MM.1S (cell line): ENCODE data around the gene FMO3.

Experiments
- DNase-seq: peaks from one replicate; pipeline ENCODE4 v3.0.0-alpha.2; 2015
- H2AFZ ChIP-seq: fragments of 300-600 bp; sonication (generic); 2 replicates; pipeline ENCODE4 v1.6.0; 2016; ENCODE audit warnings: antibody characterized with exemption, low read length
- H3F3A ChIP-seq: fragments of 300-600 bp; sonication (generic); 2 replicates; pipeline ENCODE4 v1.6.1; 2016; ENCODE audit warnings: mild to moderate bottlenecking, antibody characterized with exemption, low read length, moderate library complexity, mixed read lengths; ENCODE audit not compliant: insufficient read depth
- H3K27ac ChIP-seq: fragments of 300-600 bp; sonication (generic); 2 replicates; pipeline ENCODE4 v1.5.1; 2016; ENCODE audit warnings: mild to moderate bottlenecking, low read length
- H3K27me3 ChIP-seq: fragments of 300-600 bp; sonication (generic); replicated peaks from 2 replicates; pipeline ENCODE4 v1.6.0; 2016; ENCODE audit warnings: low read length; ENCODE audit not compliant: insufficient read depth
- H3K36me3 ChIP-seq: fragments of 300-600 bp; sonication (generic); replicated peaks from 2 replicates; pipeline ENCODE4 v1.6.1; 2016; ENCODE audit warnings: mild to moderate bottlenecking, low read length, mixed read lengths; ENCODE audit not compliant: insufficient read depth
- H3K4me1 ChIP-seq: fragments of 300-600 bp; sonication (generic); 2 replicates; pipeline ENCODE4 v1.6.1; 2016; ENCODE audit warnings: low read length, mixed read lengths
- H3K4me2 ChIP-seq: fragments of 300-600 bp; sonication (generic); 2 replicates; pipeline ENCODE4 v1.6.0; 2016; ENCODE audit warnings: low read depth, low read length
- H3K4me3 ChIP-seq: fragments of 300-600 bp; sonication (generic); 2 replicates; pipeline ENCODE4 v1.5.1; 2016; ENCODE audit warnings: low read length, mixed read lengths
- H3K79me2 ChIP-seq: fragments of 300-600 bp; sonication (generic); 2 replicates; pipeline ENCODE4 v1.6.1; 2016; ENCODE audit warnings: mixed run types, low read length, mixed read lengths
- H3K9ac ChIP-seq: fragments of 300-600 bp; sonication (generic); 2 replicates; pipeline ENCODE4 v1.6.1; 2016; ENCODE audit warnings: low read length, mixed read lengths
- H3K9me2 ChIP-seq: fragments of 300-600 bp; sonication (generic); replicated peaks from 2 replicates; pipeline ENCODE4 v1.6.1; 2016; ENCODE audit warnings: mild to moderate bottlenecking, low read length, mixed read lengths; ENCODE audit not compliant: insufficient read depth
- H3K9me3 ChIP-seq: fragments of 300-600 bp; sonication (generic); replicated peaks from 2 replicates; pipeline ENCODE4 v1.6.1; 2016; ENCODE audit warnings: mild to moderate bottlenecking, low read length, mixed read lengths; ENCODE audit not compliant: insufficient read depth
- H4K20me1 ChIP-seq: fragments of 300-600 bp; sonication (generic); 2 replicates; pipeline ENCODE4 v1.6.1; 2016; ENCODE audit warnings: mild to moderate bottlenecking, low read length, moderate library complexity, mixed read lengths; ENCODE audit not compliant: insufficient read depth
- CTCF ChIP-seq: fragments of 300-600 bp; sonication (generic); IDR thresholded peaks from 2 replicates; pipeline ENCODE4 v1.5.1; 2016; ENCODE audit warnings: antibody characterized with exemption, low read length, mixed read lengths
- EZH2 ChIP-seq: fragments of 300-600 bp; sonication (generic); optimal IDR thresholded peaks from 2 replicates; pipeline ENCODE3; 2017; ENCODE audit warnings: low read depth, mild to moderate bottlenecking, antibody characterized with exemption, low read length, mixed read lengths
- EZH2phosphoT487 ChIP-seq: fragments of 300-600 bp; sonication (generic); IDR thresholded peaks from 2 replicates; pipeline ENCODE4 v1.6.1; 2018; ENCODE audit warnings: antibody characterized with exemption, low read length

Gene FMO3

DNA sequence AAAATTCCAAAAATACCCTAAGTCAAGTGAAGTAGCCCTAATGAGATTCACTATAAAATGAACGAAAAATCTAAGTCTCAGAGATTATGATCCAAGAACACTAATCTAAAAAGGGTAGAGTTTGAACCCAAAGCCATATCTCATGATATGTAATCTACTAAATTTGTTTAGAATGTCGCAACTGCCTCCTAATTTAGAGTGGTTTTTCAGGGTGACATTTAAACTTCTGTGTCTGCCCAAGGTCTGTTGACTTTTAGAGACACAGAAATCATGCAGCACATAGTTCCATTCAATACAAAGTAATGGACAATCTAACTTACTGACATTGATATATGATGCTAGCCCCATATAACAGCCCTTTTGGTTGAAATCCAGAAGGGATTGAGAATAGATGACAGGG is 28.9 kb downstream of the FMO3 start:
- no peak overlapping the region for H3K4me3 ChIP-seq
- no peaks in the 10 kb centered on the region for H3K9me2 ChIP-seq
- H3K36me3 ChIP-seq, result no peaks in the 10 kb centered on the region
- H3K4me1 ChIP-seq, result no peaks in the 10 kb centered on the region
- no peaks in the 10 kb centered on the region for H3K79me2 ChIP-seq
- H3K4me2 ChIP-seq, result no peak overlapping the region
- H3K27ac ChIP-seq, result no peak overlapping the region
- no peaks in the 10 kb centered on the region for H4K20me1 ChIP-seq
- no peaks in the 10 kb centered on the region for H3K9me3 ChIP-seq
- no peak overlapping the region for H2AFZ ChIP-seq
- TF ChIP-seq EZH2, result no peak
- TF ChIP-seq EZH2phosphoT487, result no peak
- TF ChIP-seq CTCF, result no peak
- H3F3A ChIP-seq, result no peaks in the 10 kb centered on the region
- H3K27me3 ChIP-seq, result no peaks in the 10 kb centered on the region
- DNase-seq, result no peak
- no peak overlapping the region for H3K9ac ChIP-seq

GRCh38 chr1:171122299-171122698 is 31.6 kb downstream of the FMO3 start:
- Histone ChIP-seq H2AFZ (no peak overlapping the region), H4K20me1 (no peaks in the 10 kb centered on the region), H3K9ac (no peak overlapping the region), H3K27ac (no peak overlapping the region), H3K36me3 (no peaks in the 10 kb centered on the region), H3K27me3 (no peaks in the 10 kb centered on the region), H3K79me2 (no peaks in the 10 kb centered on the region), H3K9me3 (no peaks in the 10 kb centered on the region), H3K4me1 (no peaks in the 10 kb centered on the region), H3K9me2 (no peaks in the 10 kb centered on the region), H3F3A (no peaks in the 10 kb centered on the region), H3K4me2 (no peak overlapping the region), H3K4me3 (no peak overlapping the region)
- TF ChIP-seq EZH2phosphoT487 (no peak), CTCF (no peak), EZH2 (no peak)
- no peak for DNase-seq

GRCh38 chr1:171122893-171123292 is 32.2 kb downstream of the FMO3 start:
- H3K79me2 ChIP-seq, result no peaks in the 10 kb centered on the region

More at GRCh38 chr1:171122893-171123292, 32.2 kb downstream of the FMO3 start:
- no peaks in the 10 kb centered on the region for H3K36me3 ChIP-seq
- H3K4me1 ChIP-seq, result no peaks in the 10 kb centered on the region
- no peaks in the 10 kb centered on the region for H4K20me1 ChIP-seq
- H2AFZ ChIP-seq, result no peak overlapping the region
- H3F3A ChIP-seq, result no peaks in the 10 kb centered on the region
- DNase-seq, result no peak
- no peak overlapping the region for H3K4me2 ChIP-seq
- H3K9me2 ChIP-seq, result no peaks in the 10 kb centered on the region
- H3K9ac ChIP-seq, result no peak overlapping the region
- TF ChIP-seq EZH2phosphoT487 (no peak), EZH2 (no peak), CTCF (no peak)
- no peak overlapping the region for H3K4me3 ChIP-seq
- no peaks in the 10 kb centered on the region for H3K9me3 ChIP-seq
- H3K27me3 ChIP-seq, result no peaks in the 10 kb centered on the region
- H3K27ac ChIP-seq, result no peak overlapping the region
